GM23338 (cell line): ENCODE data around the gene IL21. TPM values are rescaled to one million over a fixed set of nuclear protein-coding genes. Genes with fewer than 3 reads are reported as not detected.

Experiments used
- ATAC-seq: fragments of 200-7000 bp; cut with Tn5 transposase; 3 replicates; pipeline ENCODE4 v1.9.1; 2020
- DNase-seq: peaks from one replicate; pipeline ENCODE4 v3.0.0-alpha.2; 2015; ENCODE audit warnings: low spot score
- H2AFZ ChIP-seq: fragments of 200-600 bp; sonication (generic); 2 replicates; pipeline ENCODE4 v1.8.0; 2016; ENCODE audit warnings: antibody characterized with exemption, mild to moderate bottlenecking, moderate library complexity
- H3F3A ChIP-seq: fragments of 200-600 bp; sonication (generic); replicated peaks from 2 replicates; pipeline ENCODE4 v1.8.0; 2017; ENCODE audit warnings: antibody characterized with exemption, mixed run types, low read depth
- H3K27ac ChIP-seq: fragments of 200-600 bp; sonication (generic); 2 replicates; pipeline ENCODE4 v1.6.1; 2016; ENCODE audit warnings: low read depth
- H3K27me3 ChIP-seq: fragments of 200-600 bp; sonication (generic); 2 replicates; pipeline ENCODE4 v1.8.0; 2016; ENCODE audit warnings: mild to moderate bottlenecking, mixed run types, moderate library complexity; ENCODE audit not compliant: insufficient read depth
- H3K36me3 ChIP-seq: fragments of 200-600 bp; sonication (generic); 2 replicates; pipeline ENCODE4 v1.8.0; 2016; ENCODE audit warnings: mild to moderate bottlenecking; ENCODE audit not compliant: insufficient read depth
- H3K4me1 ChIP-seq: fragments of 200-600 bp; sonication (generic); 2 replicates; pipeline ENCODE4 v1.8.0; 2016; ENCODE audit warnings: mild to moderate bottlenecking, moderate library complexity; ENCODE audit not compliant: insufficient read depth
- H3K4me2 ChIP-seq: fragments of 200-600 bp; sonication (generic); 2 replicates; pipeline ENCODE4 v1.7.1; 2017; ENCODE audit warnings: mixed run types
- H3K4me3 ChIP-seq: fragments of 200-600 bp; sonication (generic); 2 replicates; pipeline ENCODE4 v1.6.1; 2016; ENCODE audit warnings: mixed run types
- H3K79me2 ChIP-seq: fragments of 200-600 bp; sonication (generic); replicated peaks from 2 replicates; pipeline ENCODE4 v1.8.0; 2017; ENCODE audit warnings: mild to moderate bottlenecking; ENCODE audit not compliant: insufficient read depth
- H3K9me2 ChIP-seq: fragments of 200-600 bp; sonication (generic); 2 replicates; pipeline ENCODE4 v1.8.0; 2017; ENCODE audit not compliant: insufficient read depth
- H4K20me1 ChIP-seq: fragments of 200-600 bp; sonication (generic); replicated peaks from 2 replicates; pipeline ENCODE4 v1.8.0; 2017; ENCODE audit warnings: mild to moderate bottlenecking; ENCODE audit not compliant: insufficient read depth
- H3K27ac Mint-ChIP-seq: 2 replicates; pipeline ENCODE4 v1.8.0; 2020; ENCODE audit warnings: inconsistent platforms, mild to moderate bottlenecking, moderate library complexity, mixed read lengths
- H3K27me3 Mint-ChIP-seq: 3 replicates; pipeline ENCODE4 v1.8.0; 2022; ENCODE audit warnings: low read depth, mild to moderate bottlenecking, moderate library complexity, mixed read lengths, inconsistent platforms; ENCODE audit not compliant: insufficient read depth, poor library complexity
- H3K36me3 Mint-ChIP-seq: 3 replicates; pipeline ENCODE4 v1.8.0; 2021; ENCODE audit warnings: low read depth, mild to moderate bottlenecking, inconsistent platforms, moderate library complexity, mixed read lengths
- H3K4me1 Mint-ChIP-seq: 3 replicates; pipeline ENCODE4 v1.8.0; 2020; ENCODE audit warnings: mild to moderate bottlenecking, inconsistent platforms, mixed read lengths
- H3K4me3 Mint-ChIP-seq: 3 replicates; pipeline ENCODE4 v1.8.0; 2021; ENCODE audit warnings: moderate library complexity, mild to moderate bottlenecking, inconsistent platforms, mixed read lengths
- H3K9me3 Mint-ChIP-seq: 3 replicates; pipeline ENCODE4 v1.8.0; 2020; ENCODE audit warnings: moderate library complexity, mild to moderate bottlenecking, inconsistent platforms, mixed read lengths
- CREB1 ChIP-seq: fragments of 250-450 bp; sonication (Bioruptor Pico); IDR thresholded peaks from 2 replicates; pipeline ENCODE4 v1.5.0; 2020; ENCODE audit warnings: low read depth, mild to moderate bottlenecking, moderate library complexity
- CTCF ChIP-seq, 2 experiments: fragments of 200-600 bp in 1 of 2; sonication (generic) in 1 of 2; conservative IDR thresholded peaks; 2 replicates each; pipeline versions ENCODE4 v1.5.1 to v1.6.1; 2016 to 2017; ENCODE audit warnings: antibody characterized with exemption in 2 of 2, low read depth in 2 of 2, mild to moderate bottlenecking in 2 of 2, moderate library complexity in 1 of 2
- EZH2phosphoT487 ChIP-seq: fragments of 200-600 bp; sonication (generic); IDR thresholded peaks from one replicate; pipeline ENCODE4 v1.8.1; 2018; ENCODE audit warnings: antibody characterized with exemption; ENCODE audit not compliant: unreplicated experiment
- JUNB ChIP-seq: IDR thresholded peaks from one replicate; pipeline ENCODE4 v1.6.1; 2016; ENCODE audit warnings: antibody characterized with exemption; ENCODE audit not compliant: unreplicated experiment
- NANOG ChIP-seq: IDR thresholded peaks from 2 replicates; pipeline ENCODE4 v1.6.1; 2016; ENCODE audit warnings: antibody characterized with exemption, borderline replicate concordance
- POLR2AphosphoS5 ChIP-seq: IDR thresholded peaks from 2 replicates; pipeline ENCODE4 v1.6.1; 2016; ENCODE audit warnings: antibody characterized with exemption, low read depth
- ZNF114 ChIP-seq: fragments of 250-450 bp; sonication (Bioruptor Pico); IDR thresholded peaks from 2 replicates; pipeline ENCODE4 v1.5.0; 2020; ENCODE audit warnings: mild to moderate bottlenecking, moderate library complexity
- ZNF331 ChIP-seq: fragments of 250-450 bp; sonication (Bioruptor Pico); IDR thresholded peaks from 2 replicates; pipeline ENCODE4 v1.5.0; 2020; ENCODE audit warnings: low read depth, mild to moderate bottlenecking, moderate library complexity
- polyA plus RNA-seq: library from polyadenylated mRNA; unstranded; fragments of >200 nt; fragmentation: Nextera tagmentation; extraction: Ambion mirVana; gene quantifications from 2 replicates; pipeline ENCODE4 v1.2.1, GENCODE V29; 2016
- total RNA-seq: library from RNA; depleted of rRNA; stranded (reverse); fragments of >200 nt; shearing (Covaris generic); gene quantifications from 2 replicates; pipeline ENCODE4 v1.2.3, GENCODE V29; 2014
- TF ChIP-seq, protein P1 (sequence below): IDR thresholded peaks from 2 replicates; pipeline ENCODE4 v1.6.1; 2016; ENCODE audit warnings: antibody characterized with exemption

IL21 gene
- total and polyA plus RNA-seq, 2 experiments from 2014 or later, result not detected

- no peak overlapping the region for H3K27ac Mint-ChIP-seq
- no peak overlapping the region for H3K27ac ChIP-seq
- H3K36me3 ChIP-seq, result no peaks in the 10 kb centered on the region
- no peaks in the 10 kb centered on the region for H3K27me3 ChIP-seq
- 0 out of 2 replicates have a peak, but pooled peaks cover 3% of the 10 kb centered on the region for H3K4me1 ChIP-seq
- peaks cover 9% of the 10 kb centered on the region for H3K4me1 Mint-ChIP-seq
- no peak for TF ChIP-seq EZH2phosphoT487
- TF ChIP-seq NANOG, result no peak
- TF ChIP-seq ZNF114 (CRISPR knock-in tag), result no peak
- no peak for TF ChIP-seq POLR2AphosphoS5
- no peaks in the 10 kb centered on the region for H3K9me3 Mint-ChIP-seq
- no peaks in the 10 kb centered on the region for H3K27me3 Mint-ChIP-seq
- no peak overlapping the region for H2AFZ ChIP-seq
- DNase-seq, result no peak
- H3F3A ChIP-seq, result no peaks in the 10 kb centered on the region
- H3K36me3 Mint-ChIP-seq, result no peaks in the 10 kb centered on the region
- no peaks in the 10 kb centered on the region for H4K20me1 ChIP-seq
- no peaks in the 10 kb centered on the region for H3K79me2 ChIP-seq
- no peak overlapping the region for H3K4me2 ChIP-seq
- H3K4me3 Mint-ChIP-seq, result no peak overlapping the region
- no peaks in the 10 kb centered on the region for H3K9me2 ChIP-seq
- ATAC-seq, result no peak
- no peak overlapping the region for H3K4me3 ChIP-seq
These were observed 11.7 kb upstream of the IL21 start for GRCh38 chr4:122632396-122633143.

DNA sequence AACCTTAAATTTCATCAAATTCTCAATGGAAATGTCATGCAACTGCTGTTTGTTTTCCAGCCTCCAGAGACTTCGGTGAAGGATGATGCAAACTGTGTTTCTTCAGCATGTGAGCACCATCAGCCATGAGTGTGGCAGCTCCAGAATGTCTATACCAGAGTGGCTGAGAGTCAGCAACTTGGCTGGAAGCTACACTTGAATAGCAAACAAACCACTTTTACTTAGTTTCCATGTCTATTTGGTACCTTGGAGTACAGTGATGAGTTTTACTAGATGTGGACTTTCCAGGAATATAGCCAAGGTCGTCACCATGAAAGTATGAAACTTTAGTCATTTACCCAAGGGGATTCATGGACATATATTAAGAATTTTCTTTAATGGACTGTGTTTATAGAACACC, 4.3 kb upstream of the IL21 start:
- Mint-ChIP-seq H3K4me3 (no peak overlapping the region), H3K27ac (no peak overlapping the region), H3K27me3 (no peaks in the 10 kb centered on the region), H3K9me3 (no peaks in the 10 kb centered on the region), H3K36me3 (no peaks in the 10 kb centered on the region), H3K4me1 (no peaks in the 10 kb centered on the region; the same call in 2 of the 3 replicates)
- TF ChIP-seq, protein P1, sequence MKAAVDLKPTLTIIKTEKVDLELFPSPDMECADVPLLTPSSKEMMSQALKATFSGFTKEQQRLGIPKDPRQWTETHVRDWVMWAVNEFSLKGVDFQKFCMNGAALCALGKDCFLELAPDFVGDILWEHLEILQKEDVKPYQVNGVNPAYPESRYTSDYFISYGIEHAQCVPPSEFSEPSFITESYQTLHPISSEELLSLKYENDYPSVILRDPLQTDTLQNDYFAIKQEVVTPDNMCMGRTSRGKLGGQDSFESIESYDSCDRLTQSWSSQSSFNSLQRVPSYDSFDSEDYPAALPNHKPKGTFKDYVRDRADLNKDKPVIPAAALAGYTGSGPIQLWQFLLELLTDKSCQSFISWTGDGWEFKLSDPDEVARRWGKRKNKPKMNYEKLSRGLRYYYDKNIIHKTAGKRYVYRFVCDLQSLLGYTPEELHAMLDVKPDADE, result no peak
- no peak for TF ChIP-seq NANOG
- no peak for TF ChIP-seq EZH2phosphoT487
- no peak for TF ChIP-seq ZNF331 (CRISPR knock-in tag)
- TF ChIP-seq JUNB, result no peak
- no peak overlapping the region for H3K27ac ChIP-seq
- ATAC-seq (no peak), DNase-seq (no peak)
- peaks cover 8% of the 10 kb centered on the region for H3K9me2 ChIP-seq
- H2AFZ ChIP-seq, result no peak overlapping the region
- 0 out of 2 replicates have a peak, but pooled peaks cover 1% of the 10 kb centered on the region for H3K4me1 ChIP-seq
- H3K79me2 ChIP-seq, result no peaks in the 10 kb centered on the region
- no peak overlapping the region for H3K4me2 ChIP-seq
- H3F3A ChIP-seq, result no peaks in the 10 kb centered on the region
- H3K4me3 ChIP-seq, result no peak overlapping the region
- H4K20me1 ChIP-seq, result no peaks in the 10 kb centered on the region
- no peaks in the 10 kb centered on the region for H3K27me3 ChIP-seq
- H3K36me3 ChIP-seq, result no peaks in the 10 kb centered on the region

DNA sequence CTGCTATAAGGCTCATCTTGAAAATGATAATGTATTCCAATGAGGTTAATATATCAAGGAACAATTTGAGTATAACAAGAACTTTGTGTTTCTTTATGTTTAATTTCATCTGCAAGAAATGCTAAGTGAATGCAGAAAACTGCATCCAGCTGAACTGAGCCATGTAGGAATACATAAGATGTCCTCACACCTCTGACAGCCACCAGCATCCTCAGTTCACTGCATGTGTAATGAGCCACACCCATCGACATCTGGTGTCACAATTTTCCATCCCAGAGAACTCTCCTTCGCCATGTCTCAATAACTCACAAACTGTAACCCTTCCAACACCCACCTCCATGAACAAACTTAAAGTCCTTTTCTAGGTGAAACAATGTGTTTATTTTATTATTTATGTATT, 3.3 kb upstream of the IL21 start:
- Histone ChIP-seq H3K27ac (no peak overlapping the region), H3K9me2 (peaks cover 8% of the 10 kb centered on the region), H3K27me3 (no peaks in the 10 kb centered on the region), H2AFZ (no peak overlapping the region), H3K79me2 (no peaks in the 10 kb centered on the region), H3K4me1 (peaks cover 8% of the 10 kb centered on the region; the same call in 1 of the 2 replicates), H4K20me1 (no peaks in the 10 kb centered on the region), H3F3A (no peaks in the 10 kb centered on the region), H3K36me3 (no peaks in the 10 kb centered on the region), H3K4me3 (no peak overlapping the region), H3K4me2 (no peak overlapping the region)
- no peak for TF ChIP-seq CREB1 (CRISPR knock-in tag)
- no peak for TF ChIP-seq CTCF (conservative IDR thresholded peaks at IDR 0.05; ENCODE audit: low read depth in 2 of 2)
- TF ChIP-seq, protein P1, result no peak
- Mint-ChIP-seq H3K4me1 (peaks cover 3% of the 10 kb centered on the region; the same call in 2 of the 3 replicates), H3K36me3 (no peaks in the 10 kb centered on the region), H3K27me3 (no peaks in the 10 kb centered on the region), H3K27ac (no peak overlapping the region), H3K4me3 (no peak overlapping the region), H3K9me3 (no peaks in the 10 kb centered on the region)
- DNase-seq (no peak), ATAC-seq (no peak)
